GM18519 (cell line): ENCODE data around the gene ZNF624.
"Not testable (repeated sequence)": the region's sequence is repeated elsewhere in the genome, so short reads cannot be mapped to it uniquely, and the experiment has no call there.

ENCODE experiments used
- ATAC-seq: cut with Tn5 transposase; IDR thresholded peaks from one replicate; pipeline ENCODE4 v1.9.1; 2021; ENCODE audit warnings: mild to moderate bottlenecking, moderate library complexity; ENCODE audit not compliant: unreplicated experiment, low FRiP score

The ZNF624 gene

GRCh38 chr17:16653367-16654041 is at the start of gene ZNF624:
ZNF624 (minus strand) TSS chr17:16653850.
- ATAC-seq = peak; percentile 84

DNA sequence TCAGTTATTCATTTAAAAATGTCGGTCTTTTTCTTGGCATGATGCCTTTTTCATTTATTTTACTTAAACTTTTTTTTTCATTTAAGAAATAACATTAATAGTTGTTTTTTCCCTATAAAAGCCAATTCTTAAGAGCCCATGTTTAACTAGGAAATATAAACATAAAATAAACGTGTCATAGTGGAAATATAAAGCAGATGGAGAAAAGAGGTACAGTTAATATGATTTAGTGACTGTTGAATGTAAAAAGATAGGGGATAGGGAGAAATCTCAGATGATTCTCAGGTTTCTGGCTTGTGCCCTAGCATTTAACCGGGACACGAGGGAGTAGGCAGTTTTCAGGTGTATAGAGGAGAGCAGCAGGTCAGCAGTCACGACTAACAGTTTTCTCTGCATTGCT is 44.0 kb upstream of the ZNF624 start:
- ATAC-seq = not testable (repeated sequence)

DNA sequence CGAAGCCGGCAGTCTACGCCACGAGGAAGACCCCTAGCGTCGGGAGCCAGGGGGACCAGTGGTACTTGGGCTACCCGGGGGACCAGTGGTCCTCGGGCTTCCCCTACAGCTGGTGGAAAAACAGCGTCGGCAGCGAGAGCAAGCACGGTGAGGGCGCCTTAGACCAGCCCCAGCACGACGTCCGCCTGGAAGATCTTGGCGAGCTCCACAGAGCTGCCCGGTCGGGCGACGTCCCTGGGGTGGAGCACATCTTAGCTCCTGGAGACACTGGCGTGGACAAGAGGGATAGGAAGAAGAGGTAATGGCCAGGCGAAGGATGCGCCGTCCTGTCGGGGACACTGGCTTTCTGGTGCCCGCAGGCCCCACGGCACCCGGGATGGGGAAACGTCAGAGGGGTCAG is 36.8 kb upstream of the ZNF624 start:
- ATAC-seq = not testable (repeated sequence)

DNA sequence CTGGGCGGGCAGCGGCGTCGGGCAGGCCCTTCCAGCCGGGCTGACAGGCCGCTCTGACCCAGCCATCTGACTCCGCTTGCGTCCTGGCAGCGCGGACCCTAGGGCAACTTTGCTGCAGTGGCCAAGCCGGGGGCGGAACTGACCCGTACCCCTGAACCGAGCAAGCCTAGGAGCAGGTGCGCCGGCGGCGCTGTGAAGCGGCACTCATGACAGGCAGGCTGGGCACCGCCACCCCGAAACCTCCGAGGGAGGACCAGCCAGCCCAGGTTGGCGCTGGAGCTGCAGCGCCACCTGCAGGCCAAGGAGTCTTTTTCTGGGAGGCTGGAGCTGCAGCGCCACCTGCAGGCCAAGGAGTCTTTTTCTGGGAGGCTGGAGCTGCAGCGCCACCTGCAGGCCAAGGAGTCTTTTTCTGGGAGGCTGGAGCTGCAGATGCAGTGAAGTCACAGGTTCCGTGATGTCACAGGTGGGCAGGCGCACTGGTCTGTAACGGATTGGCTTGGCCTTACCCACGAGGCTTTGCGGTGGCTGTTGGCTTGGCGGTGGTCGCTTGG is 36.2 kb upstream of the ZNF624 start, which contains the start of gene CCDC144A:
TSS of gene CCDC144A (plus strand) at position 511 of the 551 bp plus-strand sequence. CDS start 160 bp downstream, outside the sequence.
- ATAC-seq = not testable (repeated sequence)

- ATAC-seq = not testable (repeated sequence)
These were observed 33.5 kb upstream of the ZNF624 start for GRCh38 chr17:16687151-16687550.

DNA sequence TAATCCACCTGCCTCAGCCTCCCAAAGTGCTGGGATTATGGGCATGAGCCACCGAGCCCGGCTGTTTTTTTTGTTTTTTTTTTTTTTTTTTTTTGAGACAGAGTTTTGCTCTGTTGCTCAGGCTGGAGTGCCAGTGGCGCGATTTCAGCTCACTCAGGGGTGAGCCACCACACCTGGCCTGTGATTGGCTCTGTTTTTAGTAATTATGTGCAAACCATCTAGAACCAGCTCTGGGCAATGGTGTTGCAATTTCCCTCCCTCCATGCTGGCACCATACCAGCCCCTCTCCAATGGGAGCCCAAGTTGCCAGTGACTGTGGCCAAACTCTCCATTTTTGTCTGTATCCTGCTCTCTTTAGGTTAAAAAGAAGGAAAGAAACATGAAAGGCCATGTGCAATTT is 32.4 kb upstream of the ZNF624 start:
- not testable (repeated sequence) for ATAC-seq

GRCh38 chr17:16683290-16684138 is 29.9 kb upstream of the ZNF624 start:
- ATAC-seq = not testable (repeated sequence)

DNA sequence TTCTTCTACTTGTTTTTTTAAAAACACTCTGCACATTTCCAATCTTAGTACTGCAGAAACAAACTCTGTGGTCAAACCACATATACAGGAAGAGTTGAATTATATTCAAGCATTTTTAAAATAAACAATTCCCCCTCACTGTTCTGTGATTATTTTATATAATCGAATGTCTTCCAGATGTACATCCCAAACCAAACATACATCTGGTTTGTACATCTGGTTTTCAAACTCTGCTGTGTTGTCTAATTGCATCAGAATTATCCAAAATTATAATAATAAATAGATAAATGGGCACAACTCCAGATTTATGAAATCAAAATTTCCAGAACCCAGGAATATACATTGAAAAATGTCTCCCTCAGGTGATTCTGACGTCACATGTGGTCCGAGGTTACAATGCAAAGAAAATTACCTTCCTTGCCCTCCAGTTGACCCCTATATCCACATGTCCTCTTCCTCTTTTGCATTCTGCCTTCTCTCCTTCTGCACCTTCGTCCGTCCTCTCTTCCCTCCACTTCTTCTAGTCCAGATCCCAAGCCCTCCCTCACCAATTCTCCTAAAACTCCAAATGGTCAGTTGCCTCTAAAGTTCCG is 23.1 kb upstream of the ZNF624 start:
- ATAC-seq = no peak

DNA sequence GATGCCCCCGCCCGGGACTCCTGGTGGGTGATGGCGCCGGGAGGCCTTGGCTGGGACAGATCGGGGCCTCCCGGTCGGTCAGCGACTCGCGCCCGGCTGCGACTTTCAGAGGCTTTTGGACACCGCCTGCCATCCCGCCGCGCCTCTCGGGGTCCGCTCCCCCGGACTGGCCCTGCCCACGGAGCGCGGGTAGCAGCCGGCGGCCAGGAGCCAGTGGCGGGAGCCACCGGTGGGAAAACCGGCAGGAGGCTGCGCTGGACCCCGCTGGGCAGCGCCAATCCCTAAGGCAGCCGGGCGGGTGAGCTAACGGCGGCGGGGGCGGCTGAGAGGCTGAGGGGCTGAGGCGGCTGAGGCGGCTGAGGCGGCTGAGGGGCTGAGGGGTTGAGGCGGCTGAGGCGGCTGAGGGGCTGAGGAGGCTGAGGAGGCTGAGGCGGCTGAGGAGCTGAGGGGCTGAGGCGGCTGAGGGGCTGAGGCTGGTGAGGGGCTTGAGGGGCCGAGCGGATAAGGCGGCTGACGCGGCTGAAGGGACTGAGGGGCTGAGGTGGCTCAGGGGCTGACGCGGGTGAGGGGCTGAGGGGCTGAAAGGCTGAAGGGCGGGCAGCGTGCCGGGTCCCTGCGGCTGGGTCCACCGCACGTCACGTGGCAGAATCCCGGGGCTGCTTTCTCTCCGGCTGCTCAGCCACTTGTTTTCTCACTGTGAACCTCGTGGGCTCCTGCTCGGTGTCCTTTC is 13.4 kb upstream of the ZNF624 start:
- ATAC-seq = not testable (repeated sequence)

DNA sequence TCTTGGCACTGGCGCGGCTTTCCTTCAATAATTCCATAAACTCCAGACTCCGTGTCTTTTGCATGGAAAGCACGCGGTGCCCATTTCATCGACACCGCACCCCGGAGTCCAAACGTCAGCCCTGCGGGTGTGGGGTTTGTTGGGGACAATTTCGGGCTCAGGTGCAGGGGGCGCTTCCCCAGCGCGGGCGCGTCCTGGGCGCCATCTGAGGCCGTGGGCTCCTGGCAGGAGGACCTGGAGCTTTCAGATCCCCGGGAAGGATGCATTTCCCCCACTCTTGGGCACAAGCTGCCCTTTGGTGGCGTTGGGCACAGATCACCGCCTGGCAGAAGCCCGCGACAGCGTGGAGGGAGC is 12.9 kb upstream of the ZNF624 start:
- ATAC-seq = not testable (repeated sequence)

DNA sequence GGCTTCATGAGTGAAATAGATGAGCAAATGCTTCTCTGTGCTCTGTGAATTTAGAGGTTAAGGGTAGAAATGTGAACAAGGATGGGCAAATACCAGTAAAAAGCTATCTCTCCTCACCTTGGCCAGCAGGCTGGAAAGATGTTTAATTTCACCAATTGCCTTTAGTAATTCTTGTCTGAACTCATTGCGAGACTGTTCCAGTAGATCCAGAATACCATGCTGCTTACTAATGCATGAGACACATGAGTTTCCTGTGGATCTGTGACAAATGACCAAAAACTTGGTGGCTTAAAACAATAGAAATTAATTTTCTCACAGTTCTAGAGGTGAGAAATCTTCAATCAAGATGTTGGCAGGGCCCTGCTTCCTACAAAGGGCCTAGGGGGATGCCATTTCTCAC is 9.3 kb upstream of the ZNF624 start:
- no peak for ATAC-seq

GRCh38 chr17:16661217-16661616 is 7.6 kb upstream of the ZNF624 start:
- ATAC-seq = no peak

DNA sequence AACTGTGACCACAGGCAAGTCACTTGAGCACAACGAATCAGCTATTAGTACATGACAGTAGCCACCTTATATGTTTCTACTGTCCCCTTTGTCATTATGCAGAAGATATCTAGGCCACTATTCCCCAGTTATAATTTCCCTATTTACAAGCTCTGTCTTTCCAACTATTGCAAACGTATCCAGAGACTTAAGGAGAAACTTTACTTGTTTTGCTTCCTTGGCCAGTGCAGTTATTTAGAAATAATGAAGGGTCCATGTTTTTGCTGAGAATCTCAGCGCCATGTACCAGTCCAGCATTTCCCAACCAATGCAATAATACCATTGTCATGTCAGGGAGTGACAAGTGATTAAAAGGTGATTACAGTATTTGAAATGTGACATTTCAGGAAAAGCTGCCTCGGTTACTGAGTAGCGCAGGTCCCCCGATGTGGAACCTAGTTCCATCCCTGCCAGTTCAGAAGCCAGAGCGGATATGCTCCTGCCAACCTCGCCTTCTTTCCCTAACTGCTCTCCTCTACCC is 743 bp downstream of the ZNF624 start:
- no peak for ATAC-seq

DNA sequence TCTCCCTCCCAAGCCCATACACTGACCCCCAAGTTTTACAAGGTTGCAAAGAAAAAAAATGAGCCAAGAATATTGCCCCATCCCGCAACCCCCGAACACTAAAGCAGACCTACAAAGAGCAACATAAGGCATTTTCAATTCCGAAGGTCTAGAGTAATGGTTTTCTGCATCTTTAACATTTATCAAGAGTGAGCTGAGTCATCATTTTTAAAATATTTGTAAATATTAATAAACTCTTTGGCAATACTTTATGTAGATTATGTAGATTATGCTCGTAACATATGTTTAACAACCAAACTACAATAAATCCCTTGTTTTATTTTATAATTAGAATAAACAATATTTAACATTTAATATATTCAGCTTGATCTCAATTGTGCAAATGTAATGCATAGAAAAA is 1.4 kb downstream of the ZNF624 start:
- ATAC-seq = no peak

DNA sequence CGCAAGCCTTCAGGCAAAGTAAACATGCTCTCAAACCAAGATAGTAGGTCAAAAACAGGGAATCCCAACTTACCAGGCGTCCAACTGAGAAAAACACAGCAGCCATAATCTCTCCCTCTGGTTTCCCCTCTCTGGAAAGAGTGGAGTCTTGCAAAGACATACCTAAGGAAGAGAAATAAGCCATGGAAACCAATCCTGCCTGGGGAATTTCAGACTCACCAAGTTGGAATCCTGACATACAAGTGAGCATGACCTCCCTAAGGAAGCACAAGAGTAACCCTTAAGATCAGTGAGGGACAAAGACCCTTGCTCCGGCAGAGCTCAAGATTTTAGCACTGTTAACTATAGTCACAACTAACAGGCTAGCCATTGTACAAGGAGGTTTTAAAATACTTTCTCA is 4.1 kb downstream of the ZNF624 start:
- no peak for ATAC-seq

- ATAC-seq = no peak
These were observed 14.2 kb downstream of the ZNF624 start for GRCh38 chr17:16639438-16639837.

DNA sequence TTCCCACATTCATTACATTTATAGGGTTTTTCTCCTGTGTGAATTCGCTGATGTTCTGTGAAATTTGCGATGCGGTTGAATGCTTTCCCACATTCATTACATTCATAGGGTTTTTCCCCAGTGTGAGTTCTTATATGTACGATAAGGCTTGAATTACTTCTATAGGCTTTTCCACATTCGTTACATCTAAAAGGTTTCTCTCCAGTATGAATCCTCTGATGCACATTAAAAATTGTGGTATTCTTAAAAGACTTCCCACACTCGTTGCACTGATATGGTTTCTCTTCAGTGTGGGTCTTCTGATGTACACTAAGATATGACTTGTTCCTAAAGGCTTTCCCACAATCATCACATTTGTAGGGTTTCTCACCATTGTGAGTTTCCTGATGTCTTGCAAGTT is 30.4 kb downstream of the ZNF624 start:
- no peak for ATAC-seq

- ATAC-seq = no peak
These were observed 30.9 kb downstream of the ZNF624 start for GRCh38 chr17:16622540-16623277.

- no peak for ATAC-seq
These were observed 36.1 kb downstream of the ZNF624 start for GRCh38 chr17:16617481-16618060.
